Stomach (tissue), 9 donors: ENCODE data around the gene COL1A2. TPM values are rescaled to one million over a fixed set of nuclear protein-coding genes. Genes with fewer than 3 reads are reported as not detected.
A peak's percentile ranks its signal among the peaks of the same experiment; 100 is the strongest.

Experiments used
- DNase-seq, 2 donors: peaks; one replicate each; pipeline versions ENCODE4 v3.0.0 to v3.0.0-alpha.2; 2013 to 2019
- H3K27ac ChIP-seq, 5 donors: fragments of 200-600 bp in 4 of 5; sonication (generic) in 4 of 5; one replicate each; pipeline ENCODE4 v1.5.1; 2013 to 2019; ENCODE audit warnings: mild to moderate bottlenecking in 1 of 5, moderate library complexity in 1 of 5
- H3K27me3 ChIP-seq, 3 donors: fragments of 200-600 bp; sonication (generic); one replicate each; pipeline ENCODE4 v1.5.1; 2017 to 2019; ENCODE audit warnings: mixed run types in 1 of 3
- H3K36me3 ChIP-seq, 4 donors: fragments of 200-600 bp; sonication (generic); 1 replicate in 3 of 4; 2 replicates in 1 of 4; pipeline ENCODE4 v1.5.1; 2016 to 2019
- H3K4me1 ChIP-seq, 4 donors: fragments of 200-600 bp; sonication (generic); one replicate each; pipeline ENCODE4 v1.5.1; 2016 to 2019
- H3K4me3 ChIP-seq, 4 donors: fragments of 200-600 bp; sonication (generic) in 3 of 4; one replicate each; pipeline ENCODE4 v1.5.1; 2016 to 2019; ENCODE audit warnings: mild to moderate bottlenecking in 1 of 4
- H3K9me3 ChIP-seq, 4 donors: fragments of 200-600 bp; sonication (generic); one replicate each; pipeline ENCODE4 v1.5.1; 2016 to 2019
- EP300 ChIP-seq: sonication (generic); formaldehyde crosslinking; IDR thresholded peaks from one replicate; pipeline ENCODE4 v1.6.1; 2017; ENCODE audit warnings: antibody characterized with exemption
- POLR2A ChIP-seq, 4 donors: fragments of 450-650 bp; IDR thresholded peaks; one replicate each; pipeline ENCODE4 v1.6.1; 2016; ENCODE audit warnings: antibody characterized with exemption in 4 of 4, control low read depth in 2 of 4, mild to moderate bottlenecking in 1 of 4, moderate library complexity in 1 of 4
- POLR2AphosphoS5 ChIP-seq, 3 donors: sonication (generic); formaldehyde crosslinking; IDR thresholded peaks; one replicate each; pipeline ENCODE4 v1.6.1; 2016; ENCODE audit warnings: antibody characterized with exemption in 3 of 3
- WGBS, 5 donors: extraction: QIAGEN DNeasy Blood & Tissue Kit in 3 of 5; methylation state at CpG; one replicate each; pipeline versions ENCODE4 v1.1.5 to v1.1.7; 2013 to 2018; 5-methylcytosine and 5-hydroxymethylcytosine counted together
- intact Hi-C: fragments of 100-400 bp; cut with DNase I; formaldehyde crosslinking; loops from one replicate; pipeline ENCODE4 v1.15.1; 2023; ENCODE audit warnings: low total_unique reads
- polyA plus RNA-seq, 3 donors: library from polyadenylated mRNA; stranded (reverse); fragments of 200-250 nt; gene quantifications; one replicate each; pipeline ENCODE4 v1.2.3, GENCODE V29; 2013
- total RNA-seq, 5 donors: library from RNA; depleted of rRNA; stranded (reverse); fragments of >200 nt; gene quantifications; one replicate each; pipeline versions ENCODE4 v1.1.0 to v1.2.3, GENCODE V29; 2014 to 2016
- TF ChIP-seq, protein P1 (sequence below), 7 experiments: fragments of 450-650 bp in 4 of 7; fragments of 200-600 bp in 3 of 7; sonication (generic) in 3 of 7; IDR thresholded peaks; one replicate each; pipeline ENCODE4 v1.5.1; 2016 to 2019; ENCODE audit warnings: antibody characterized with exemption in 7 of 7, control low read depth in 2 of 7, mild to moderate bottlenecking in 1 of 7
- donor health status: healthy with polysubstance abuse.
- donor health status: Bipolar disorder and iron deficiency.
- donor health status: healthy.

Gene COL1A2
- total and polyA plus RNA-seq, 8 donors, result 30.9 to 3,975 (median 82.5) TPM

DNA sequence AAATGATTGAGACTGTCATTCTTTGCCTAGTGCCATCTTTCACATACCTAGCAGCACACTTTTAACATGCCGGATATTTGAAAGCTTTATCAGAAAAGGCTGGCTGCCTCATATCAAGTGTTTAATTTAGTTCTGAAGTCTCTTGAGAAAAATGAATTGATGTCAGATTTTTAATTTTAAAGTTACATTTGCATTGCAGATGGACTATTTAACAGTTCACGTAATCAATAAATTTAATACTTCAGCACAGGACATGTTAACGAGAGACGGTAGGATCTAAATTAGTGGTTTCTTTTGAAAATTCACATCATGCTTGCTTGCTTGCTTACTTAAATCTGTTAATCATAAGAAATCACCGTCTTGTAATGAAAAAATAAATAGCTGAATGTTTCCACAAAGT is 51.6 kb downstream of the COL1A2 start:
- WGBS, 5 donors, result 67 to 85% (median 70%) methylated on average over 5 of the region's 5 CpGs
- DNase-seq, result no peak
- no peak for TF ChIP-seq POLR2AphosphoS5 (IDR thresholded peaks at IDR 0.05)
- no peak for TF ChIP-seq POLR2A (IDR thresholded peaks at IDR 0.05)
- no peak for TF ChIP-seq EP300
- TF ChIP-seq, protein P1, sequence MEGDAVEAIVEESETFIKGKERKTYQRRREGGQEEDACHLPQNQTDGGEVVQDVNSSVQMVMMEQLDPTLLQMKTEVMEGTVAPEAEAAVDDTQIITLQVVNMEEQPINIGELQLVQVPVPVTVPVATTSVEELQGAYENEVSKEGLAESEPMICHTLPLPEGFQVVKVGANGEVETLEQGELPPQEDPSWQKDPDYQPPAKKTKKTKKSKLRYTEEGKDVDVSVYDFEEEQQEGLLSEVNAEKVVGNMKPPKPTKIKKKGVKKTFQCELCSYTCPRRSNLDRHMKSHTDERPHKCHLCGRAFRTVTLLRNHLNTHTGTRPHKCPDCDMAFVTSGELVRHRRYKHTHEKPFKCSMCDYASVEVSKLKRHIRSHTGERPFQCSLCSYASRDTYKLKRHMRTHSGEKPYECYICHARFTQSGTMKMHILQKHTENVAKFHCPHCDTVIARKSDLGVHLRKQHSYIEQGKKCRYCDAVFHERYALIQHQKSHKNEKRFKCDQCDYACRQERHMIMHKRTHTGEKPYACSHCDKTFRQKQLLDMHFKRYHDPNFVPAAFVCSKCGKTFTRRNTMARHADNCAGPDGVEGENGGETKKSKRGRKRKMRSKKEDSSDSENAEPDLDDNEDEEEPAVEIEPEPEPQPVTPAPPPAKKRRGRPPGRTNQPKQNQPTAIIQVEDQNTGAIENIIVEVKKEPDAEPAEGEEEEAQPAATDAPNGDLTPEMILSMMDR (IDR thresholded peaks at IDR 0.05), result no peak
- H3K36me3 ChIP-seq, result no peaks in the 10 kb centered on the region
- no peak overlapping the region for H3K4me3 ChIP-seq
- intact Hi-C loops, result no loop called here
- H3K4me1 ChIP-seq, result peaks cover 0 to 16% (median 3%) of the 10 kb centered on the region in 4 donors
- no peak overlapping the region for H3K27ac ChIP-seq
- no peaks in the 10 kb centered on the region for H3K9me3 ChIP-seq
- H3K27me3 ChIP-seq, result no peaks in the 10 kb centered on the region

GRCh38 chr7:94449151-94449725 is 54.5 kb downstream of the COL1A2 start:
- intact Hi-C loops, result no loop called here
- H3K9me3 ChIP-seq, result no peaks in the 10 kb centered on the region
- no peaks in the 10 kb centered on the region for H3K36me3 ChIP-seq
- WGBS, 5 donors, result 33 to 51% (median 45%) methylated on average over 4 of the region's 4 CpGs
- H3K27ac ChIP-seq, result no peak overlapping the region
- peaks cover 0 to 31% (median 11%) of the 10 kb centered on the region in 4 donors for H3K4me1 ChIP-seq
- TF ChIP-seq, protein P1 (IDR thresholded peaks at IDR 0.05), result peak in 5 of 7 experiments; percentile 30 to 68 (median 49)
- TF ChIP-seq POLR2A (IDR thresholded peaks at IDR 0.05), result no peak
- TF ChIP-seq EP300, result no peak
- no peaks in the 10 kb centered on the region for H3K27me3 ChIP-seq
- no peak overlapping the region for H3K4me3 ChIP-seq
- DNase-seq, result peak in 1 of 2 donors; percentile 62

DNA sequence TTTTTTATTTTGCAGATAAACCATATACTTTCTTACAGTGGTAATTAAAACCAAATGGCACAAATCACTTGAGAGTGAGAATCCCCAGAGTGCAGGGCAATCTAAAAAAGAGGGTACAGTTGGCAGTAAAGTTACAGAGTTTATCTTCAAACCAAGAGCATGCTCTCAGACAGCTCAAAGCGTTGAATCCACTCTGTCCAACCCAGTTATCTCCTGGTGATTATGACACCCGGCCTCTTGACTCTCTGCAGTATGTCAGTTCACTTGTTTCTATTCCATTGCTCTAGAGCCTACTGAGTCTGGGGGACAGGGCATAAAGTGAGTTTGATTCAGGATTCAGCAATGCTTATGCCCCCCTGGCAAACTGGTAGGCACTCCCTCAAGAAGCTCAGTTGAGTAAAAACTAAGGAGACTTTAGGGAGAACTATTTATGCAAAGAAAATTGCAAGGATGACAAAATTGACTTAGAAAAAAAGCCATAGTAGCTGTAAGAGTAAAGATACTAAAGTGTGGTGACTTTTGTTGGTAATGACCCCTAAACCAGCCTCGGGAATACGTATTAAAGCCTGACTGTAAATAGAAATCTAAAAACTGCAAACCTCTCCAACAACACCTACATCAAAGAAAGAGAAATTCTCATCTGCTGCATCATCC is 55.5 kb downstream of the COL1A2 start:
- intact Hi-C loops, result no loop called here
- Histone ChIP-seq H3K4me1 (peaks cover 0 to 23% (median 11%) of the 10 kb centered on the region in 4 donors), H3K4me3 (no peak overlapping the region), H3K27me3 (no peaks in the 10 kb centered on the region), H3K36me3 (no peaks in the 10 kb centered on the region), H3K9me3 (no peaks in the 10 kb centered on the region), H3K27ac (no peak overlapping the region)
- TF ChIP-seq, protein P1 (IDR thresholded peaks at IDR 0.05), result no peak
- TF ChIP-seq EP300 (no peak), POLR2A (IDR thresholded peaks at IDR 0.05) (no peak), POLR2AphosphoS5 (IDR thresholded peaks at IDR 0.05) (no peak)
- WGBS, 5 donors, result 79 to 91% (median 87%) methylated on average over 4 of the region's 4 CpGs
- no peak for DNase-seq

GRCh38 chr7:94451187-94451586 is 56.5 kb downstream of the COL1A2 start:
- Histone ChIP-seq H3K4me1 (peaks cover 0 to 23% (median 11%) of the 10 kb centered on the region in 4 donors), H3K4me3 (no peak overlapping the region), H3K36me3 (no peaks in the 10 kb centered on the region), H3K27ac (peak overlapping the region in 1 of 5 donors; percentile 43), H3K27me3 (no peaks in the 10 kb centered on the region), H3K9me3 (no peaks in the 10 kb centered on the region)
- intact Hi-C loops, result no loop called here
- 61 to 66% (median 63%) methylated on average over 4 of the region's 4 CpGs for WGBS, 5 donors
- DNase-seq, result no peak
- TF ChIP-seq POLR2A (IDR thresholded peaks at IDR 0.05) (no peak), EP300 (no peak), POLR2AphosphoS5 (IDR thresholded peaks at IDR 0.05) (no peak)
- TF ChIP-seq, protein P1 (IDR thresholded peaks at IDR 0.05), result no peak
